ENCODE data around the gene LGALS14. TPM values are rescaled to one million over a fixed set of nuclear protein-coding genes. Genes with fewer than 3 reads are reported as not detected.

Gene LGALS14
- total RNA-seq, 6 experiments from 2014 or later: not detected

DNA sequence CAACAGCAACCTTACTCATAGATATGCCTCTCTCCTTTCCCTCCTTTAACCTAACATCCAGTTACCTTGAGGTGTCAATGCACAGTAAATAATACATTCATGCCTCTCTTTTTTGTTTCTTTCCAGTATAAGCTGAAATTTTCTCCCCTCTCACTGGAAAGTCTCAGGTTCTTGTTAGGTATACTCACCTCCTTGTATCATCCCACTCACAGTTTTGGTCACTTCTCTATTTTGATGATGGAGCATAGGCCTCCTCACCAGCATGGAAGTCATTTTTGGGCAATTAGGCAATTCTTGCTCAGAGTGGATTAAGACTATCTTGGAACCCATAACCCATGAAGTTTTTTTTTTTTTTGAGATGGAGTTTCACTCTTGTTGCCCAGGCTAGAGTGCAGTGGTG is 5.7 kb upstream of the LGALS14 start:
- Mint-ChIP-seq H3K36me3 (ENCODE audit: low read depth) (no peaks in the 10 kb centered on the region), H3K4me3 (no peak overlapping the region), H3K4me1 (ENCODE audit: low read depth) (no peaks in the 10 kb centered on the region), H3K27ac (no peak overlapping the region), H3K27me3 (ENCODE audit: insufficient read depth) (peaks cover 9% of the 10 kb centered on the region), H3K9me3 (no peaks in the 10 kb centered on the region)
- no peak for DNase-seq
- no peak for TF ChIP-seq CTCF (IDR thresholded peaks at IDR 0.05)

DNA sequence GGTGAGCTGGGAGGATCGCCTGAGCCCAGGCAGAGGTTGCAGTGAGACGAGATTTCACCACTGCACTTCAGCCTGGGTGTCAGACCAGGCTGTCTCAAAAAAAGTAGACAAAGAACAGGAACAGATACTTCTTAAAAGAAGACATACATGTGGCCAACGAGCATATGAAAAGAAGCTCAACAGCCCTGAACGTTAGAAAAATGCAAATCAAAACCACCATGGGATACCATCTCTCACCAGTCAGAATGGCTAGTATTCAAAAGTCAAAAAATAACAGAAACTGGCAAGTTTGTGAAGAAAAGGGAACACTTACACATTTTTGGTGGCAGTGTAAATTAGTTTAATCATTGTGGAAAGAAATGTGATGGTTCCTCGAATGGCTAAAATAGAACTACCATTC is 3.0 kb upstream of the LGALS14 start:
- Mint-ChIP-seq H3K9me3 (no peaks in the 10 kb centered on the region), H3K4me1 (ENCODE audit: low read depth) (no peaks in the 10 kb centered on the region), H3K27ac (no peak overlapping the region), H3K36me3 (ENCODE audit: low read depth) (no peaks in the 10 kb centered on the region), H3K27me3 (ENCODE audit: insufficient read depth) (peaks cover 15% of the 10 kb centered on the region), H3K4me3 (no peak overlapping the region)
- no peak for DNase-seq
- TF ChIP-seq CTCF (IDR thresholded peaks at IDR 0.05): no peak

GRCh38 chr19:39705578-39706188 is 1.4 kb downstream of the LGALS14 start:
- no peak overlapping the region for H3K4me3 Mint-ChIP-seq
- H3K36me3 Mint-ChIP-seq (ENCODE audit: low read depth): no peaks in the 10 kb centered on the region
- no peaks in the 10 kb centered on the region for H3K4me1 Mint-ChIP-seq (ENCODE audit: low read depth)
- no peak overlapping the region for H3K27ac Mint-ChIP-seq
- peaks cover 18% of the 10 kb centered on the region for H3K27me3 Mint-ChIP-seq (ENCODE audit: insufficient read depth)
- no peak for TF ChIP-seq CTCF (IDR thresholded peaks at IDR 0.05)
- no peak for DNase-seq
- no peaks in the 10 kb centered on the region for H3K9me3 Mint-ChIP-seq

DNA sequence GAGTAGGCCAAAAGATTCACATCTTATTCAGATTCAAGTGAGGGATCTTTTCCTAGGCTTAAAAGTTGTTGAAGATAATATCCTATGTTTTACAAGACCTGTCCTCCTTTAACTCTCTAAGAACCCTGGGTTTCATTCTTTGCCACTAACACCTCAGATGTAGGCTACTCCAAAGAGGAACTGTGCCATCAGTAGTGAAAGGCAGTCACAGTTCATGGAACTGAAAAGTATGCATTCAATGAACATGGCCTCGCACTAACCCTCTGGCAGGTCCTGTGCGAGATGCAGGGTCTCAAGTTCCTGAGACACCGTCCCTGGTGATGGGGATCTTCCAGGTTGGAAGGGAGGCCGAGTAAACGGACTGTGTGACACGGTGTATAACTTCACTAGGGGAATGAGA is 4.3 kb downstream of the LGALS14 start:
- H3K4me1 Mint-ChIP-seq (ENCODE audit: low read depth): no peaks in the 10 kb centered on the region

GRCh38 chr19:39709026-39709872 is 5.0 kb downstream of the LGALS14 start:
- Mint-ChIP-seq H3K9me3 (peaks cover 4% of the 10 kb centered on the region; the same call in 1 of the 2 replicates), H3K4me1 (ENCODE audit: low read depth) (no peaks in the 10 kb centered on the region), H3K36me3 (ENCODE audit: low read depth) (no peaks in the 10 kb centered on the region), H3K4me3 (no peak overlapping the region), H3K27ac (no peak overlapping the region), H3K27me3 (ENCODE audit: insufficient read depth) (peaks cover 10% of the 10 kb centered on the region)
- no peak for DNase-seq
- TF ChIP-seq CTCF (IDR thresholded peaks at IDR 0.05): no peak

More for the DNA sequence above, 4.3 kb downstream of the LGALS14 start:
- Mint-ChIP-seq H3K27ac (no peak overlapping the region), H3K9me3 (peaks cover 4% of the 10 kb centered on the region; the same call in 1 of the 2 replicates), H3K27me3 (ENCODE audit: insufficient read depth) (peaks cover 13% of the 10 kb centered on the region), H3K4me3 (no peak overlapping the region), H3K36me3 (ENCODE audit: low read depth) (no peaks in the 10 kb centered on the region)
- TF ChIP-seq CTCF (IDR thresholded peaks at IDR 0.05): no peak
- no peak for DNase-seq
